Nephron (organoid): ENCODE results near the gene KRTAP10-10.

Experiments used
- H3K27ac Mint-ChIP-seq, 3 experiments: 2 replicates each; pipeline ENCODE4 v1.8.0; 2020; ENCODE audit warnings: mixed read lengths in 3 of 3, mild to moderate bottlenecking in 2 of 3, moderate library complexity in 1 of 3
- H3K27me3 Mint-ChIP-seq: 2 replicates; pipeline ENCODE4 v1.8.0; 2021; ENCODE audit warnings: low read depth, mild to moderate bottlenecking, moderate library complexity, mixed read lengths
- H3K36me3 Mint-ChIP-seq: 2 replicates; pipeline ENCODE4 v1.8.0; 2020; ENCODE audit warnings: low read depth, mixed read lengths
- H3K4me1 Mint-ChIP-seq: 2 replicates; pipeline ENCODE4 v1.8.0; 2020; ENCODE audit warnings: mixed read lengths
- H3K4me3 Mint-ChIP-seq, 3 experiments: 2 replicates each; pipeline ENCODE4 v1.8.0; 2020; ENCODE audit warnings: mild to moderate bottlenecking in 3 of 3, mixed read lengths in 3 of 3, moderate library complexity in 2 of 3
- H3K9me3 Mint-ChIP-seq: 2 replicates; pipeline ENCODE4 v1.8.0; 2020; ENCODE audit warnings: mixed read lengths
- CTCF ChIP-seq, 3 experiments: fragments of 200-600 bp; sonication (generic); IDR thresholded peaks; one replicate each; pipeline ENCODE4 v1.5.0; 2021; ENCODE audit warnings: antibody characterized with exemption in 3 of 3; ENCODE audit not compliant: unreplicated experiment in 3 of 3

The KRTAP10-10 gene

DNA sequence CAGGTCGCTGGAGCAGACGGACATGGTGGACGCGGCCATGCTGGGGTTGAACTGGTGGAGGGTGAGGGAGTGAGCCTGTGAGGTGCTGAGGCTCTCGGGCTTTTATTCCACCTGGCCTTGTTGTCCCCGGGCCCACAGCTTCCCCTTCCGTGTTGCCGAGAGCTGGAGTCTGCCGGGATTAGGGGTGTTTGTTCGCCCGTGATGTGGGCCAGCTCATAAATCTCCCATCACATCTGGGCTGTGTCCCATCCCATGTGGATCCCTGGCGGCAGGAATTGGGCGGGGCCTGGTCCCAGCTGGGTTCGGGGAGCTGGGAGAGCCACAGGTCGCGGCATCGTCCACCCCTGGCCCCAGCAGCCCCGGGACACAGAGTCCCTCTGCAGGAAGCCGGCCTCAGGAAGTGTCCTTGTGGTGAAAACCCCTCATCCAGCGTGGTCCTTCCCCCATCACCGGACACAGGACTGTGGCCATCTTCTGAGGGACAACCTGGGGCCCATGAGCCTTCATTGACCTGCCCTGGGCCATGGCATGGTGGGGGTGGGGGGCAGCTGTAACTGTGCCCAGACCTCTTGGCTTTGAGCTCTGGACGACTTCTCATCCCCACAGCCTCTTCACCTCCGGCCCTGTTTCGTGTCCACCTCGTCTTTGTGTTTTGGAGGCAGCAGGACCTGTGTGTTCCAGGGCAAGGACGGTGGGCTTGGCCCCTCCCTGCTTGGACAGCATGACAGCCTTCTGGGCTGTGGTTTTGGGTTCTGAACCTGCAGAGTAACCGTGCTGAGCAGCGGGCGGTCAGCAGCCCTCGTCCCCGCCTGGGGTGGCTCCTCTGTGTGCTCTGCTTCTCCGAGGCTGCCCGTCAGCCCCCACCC is 44.5 kb upstream of the KRTAP10-10 start, which contains the start of gene KRTAP10-6:
Gene KRTAP10-6, minus strand, starts transcription at position 60 of the 866 bp plus-strand sequence. Its CDS starts 21 bp downstream, at position 39.
- TF ChIP-seq CTCF (IDR thresholded peaks at IDR 0.05; ENCODE audit: unreplicated experiment in 3 of 3) = no peak
- peaks cover 11% of the 10 kb centered on the region for H3K4me1 Mint-ChIP-seq
- no peaks in the 10 kb centered on the region for H3K36me3 Mint-ChIP-seq
- peaks cover 21% of the 10 kb centered on the region for H3K27me3 Mint-ChIP-seq
- H3K9me3 Mint-ChIP-seq = no peaks in the 10 kb centered on the region
- peak within 1 kb of the TSS in 1 of 3 experiments; percentile 21 for H3K4me3 Mint-ChIP-seq
- H3K27ac Mint-ChIP-seq = no peak within 1 kb of the TSS

GRCh38 chr21:44593598-44594405 is 43.4 kb upstream of the KRTAP10-10 start:
- TF ChIP-seq CTCF (IDR thresholded peaks at IDR 0.05; ENCODE audit: unreplicated experiment in 3 of 3) = no peak
- peaks cover 11% of the 10 kb centered on the region for H3K4me1 Mint-ChIP-seq
- H3K36me3 Mint-ChIP-seq = no peaks in the 10 kb centered on the region
- H3K9me3 Mint-ChIP-seq = peaks cover 4% of the 10 kb centered on the region
- H3K4me3 Mint-ChIP-seq = peak overlapping the region in 1 of 3 experiments; percentile 21
- H3K27me3 Mint-ChIP-seq = peaks cover 17% of the 10 kb centered on the region
- no peak overlapping the region for H3K27ac Mint-ChIP-seq

DNA sequence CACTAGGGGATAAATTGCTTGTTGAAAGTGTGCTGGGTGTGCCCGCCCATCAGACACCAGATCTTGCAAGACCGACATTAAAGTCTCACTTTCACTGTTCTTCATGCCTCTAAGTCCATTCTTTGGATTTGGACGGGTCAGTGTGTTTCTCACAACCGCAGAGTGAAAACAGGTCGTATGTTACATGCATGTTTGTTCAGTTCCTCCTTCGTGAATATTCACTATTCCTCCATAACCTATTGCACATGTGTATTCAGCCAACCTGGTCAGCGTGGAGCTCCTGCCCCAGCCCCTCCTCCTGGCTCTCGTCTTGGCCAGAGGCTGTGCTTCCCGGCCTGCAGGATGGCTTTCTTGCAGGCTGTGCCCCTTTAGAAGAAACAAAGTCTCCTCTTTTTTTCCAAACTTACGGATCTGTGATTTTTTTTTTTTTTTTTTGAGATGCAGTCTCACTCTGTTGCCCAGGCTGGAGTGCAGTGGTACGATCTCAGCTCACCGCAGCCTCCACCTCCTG is 42.7 kb upstream of the KRTAP10-10 start:
- H3K4me3 Mint-ChIP-seq = no peak overlapping the region
- no peak overlapping the region for H3K27ac Mint-ChIP-seq
- peaks cover 11% of the 10 kb centered on the region for H3K4me1 Mint-ChIP-seq
- peaks cover 5% of the 10 kb centered on the region for H3K9me3 Mint-ChIP-seq
- TF ChIP-seq CTCF (IDR thresholded peaks at IDR 0.05; ENCODE audit: unreplicated experiment in 3 of 3) = no peak
- H3K36me3 Mint-ChIP-seq = no peaks in the 10 kb centered on the region
- H3K27me3 Mint-ChIP-seq = peaks cover 17% of the 10 kb centered on the region

- no peak for TF ChIP-seq CTCF (IDR thresholded peaks at IDR 0.05; ENCODE audit: unreplicated experiment in 3 of 3)
- Mint-ChIP-seq H3K36me3 (no peaks in the 10 kb centered on the region), H3K4me1 (peaks cover 11% of the 10 kb centered on the region), H3K4me3 (no peak overlapping the region), H3K27ac (no peak overlapping the region), H3K9me3 (peaks cover 5% of the 10 kb centered on the region), H3K27me3 (peaks cover 20% of the 10 kb centered on the region)
Measured at GRCh38 chr21:44595524-44595923, 41.6 kb upstream of the KRTAP10-10 start.

- Mint-ChIP-seq H3K36me3 (no peaks in the 10 kb centered on the region), H3K4me1 (peaks cover 11% of the 10 kb centered on the region), H3K4me3 (no peak overlapping the region), H3K27ac (no peak overlapping the region), H3K27me3 (peaks cover 20% of the 10 kb centered on the region), H3K9me3 (peaks cover 5% of the 10 kb centered on the region)
- no peak for TF ChIP-seq CTCF (IDR thresholded peaks at IDR 0.05; ENCODE audit: unreplicated experiment in 3 of 3)
Measured at GRCh38 chr21:44596068-44596725, 41.0 kb upstream of the KRTAP10-10 start.
